GM19397 (cell line): Measurements from ENCODE around the gene PATJ.
"Not testable (repeated sequence)": the region's sequence is repeated elsewhere in the genome, so short reads cannot be mapped to it uniquely, and the experiment has no call there.

Source experiments
- ATAC-seq: cut with Tn5 transposase; IDR thresholded peaks from one replicate; pipeline ENCODE4 v1.9.1; 2021; ENCODE audit warnings: mild to moderate bottlenecking, moderate library complexity; ENCODE audit not compliant: unreplicated experiment

The PATJ gene

DNA sequence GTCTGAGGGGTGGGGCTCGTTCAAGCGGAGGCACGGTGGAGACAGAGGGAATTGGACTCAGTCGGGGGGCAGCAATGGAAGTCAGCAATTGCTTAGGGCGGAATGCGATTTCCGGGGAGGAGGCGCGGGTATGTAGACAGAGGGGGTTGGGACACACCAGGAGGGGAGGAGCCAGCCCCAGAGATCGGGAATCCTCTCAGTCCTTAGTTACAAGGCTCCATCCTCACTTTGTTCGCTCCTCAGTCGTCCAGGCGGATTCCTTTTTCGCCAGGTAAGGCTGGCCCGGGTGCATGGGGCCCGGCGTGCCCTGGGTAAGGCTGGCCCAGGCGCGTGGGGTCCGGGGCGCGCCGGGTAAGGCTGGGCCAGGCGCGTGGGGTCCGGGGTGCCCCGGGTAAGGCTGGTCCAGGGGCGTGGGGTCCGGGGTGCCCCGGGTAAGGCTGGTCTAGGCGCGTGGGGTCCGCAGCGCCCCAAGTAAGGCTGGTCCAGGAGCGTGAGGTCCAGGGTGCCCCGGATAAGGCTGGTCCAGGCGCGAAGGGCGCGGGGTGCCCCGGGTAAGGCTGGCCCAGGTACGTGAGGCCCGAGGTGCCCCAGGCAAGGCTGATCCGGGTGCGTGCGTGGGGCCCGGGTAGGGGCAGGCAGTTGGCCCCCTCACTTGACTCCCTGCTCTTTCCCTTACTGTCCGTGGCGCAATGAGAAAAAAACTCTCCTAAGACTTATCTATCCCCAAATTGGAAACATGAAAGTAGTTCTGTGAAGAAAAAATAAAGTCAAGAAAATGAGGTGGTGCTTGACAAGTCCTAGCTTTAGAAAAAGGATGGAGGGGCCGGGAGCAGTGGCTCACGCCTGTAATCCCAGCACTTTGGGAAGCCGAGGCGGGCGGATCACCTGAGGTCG, 452.6 kb downstream of the PATJ start, which contains the start of gene L1TD1:
Gene L1TD1, plus strand, starts transcription at position 199 of the 894 bp plus-strand sequence. CDS start 11,780 bp downstream, outside the sequence.
- no peak for ATAC-seq

DNA sequence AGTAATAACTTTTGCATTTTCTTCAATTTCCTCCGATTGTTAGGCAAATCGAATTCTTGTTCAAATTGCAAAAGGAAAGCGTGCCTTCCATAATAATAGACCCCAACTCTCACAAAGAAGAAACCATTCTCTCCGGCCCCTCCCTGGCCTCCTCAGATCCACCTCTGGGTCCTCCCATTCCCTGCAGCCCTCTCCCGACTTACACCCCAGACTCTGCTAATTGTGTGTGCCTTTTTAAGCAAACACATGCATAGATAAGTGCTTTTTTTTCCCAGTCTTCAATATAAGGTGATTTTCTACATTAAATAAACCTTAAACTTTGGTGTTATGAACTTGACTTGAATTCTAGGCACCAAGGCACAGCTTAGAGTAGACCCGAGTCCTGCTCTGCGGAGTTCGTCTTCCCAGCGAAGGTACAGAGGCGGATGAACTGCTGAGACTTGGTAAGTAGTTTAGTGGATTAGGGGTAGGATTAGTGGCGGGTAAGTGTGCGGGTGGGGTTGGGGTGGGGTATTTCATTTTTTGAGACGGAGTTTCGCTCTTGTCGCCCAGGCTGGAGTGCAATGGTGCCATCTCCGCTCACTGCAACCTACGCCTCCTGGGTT, 453.9 kb downstream of the PATJ start:
- ATAC-seq, result no peak

- ATAC-seq, result no peak
These were observed 455.9 kb downstream of the PATJ start for GRCh38 chr1:62198069-62198780.

DNA sequence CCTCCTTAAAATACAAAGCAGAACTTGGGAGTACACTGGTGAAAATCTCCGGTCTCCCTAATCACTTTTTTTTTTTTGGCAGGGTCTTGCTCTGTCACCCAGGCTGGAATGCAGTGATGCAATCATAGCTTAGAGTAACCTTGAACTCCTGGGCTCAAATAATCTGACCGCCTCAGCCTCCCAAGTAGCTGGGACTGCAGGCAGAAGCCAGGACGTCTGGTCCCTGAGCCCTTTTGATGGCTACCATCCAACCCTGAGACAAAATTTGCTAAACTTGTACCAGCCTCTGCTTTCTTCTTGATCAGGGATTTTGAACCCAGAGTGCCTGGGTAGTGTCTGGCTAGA, 456.5 kb downstream of the PATJ start:
- no peak for ATAC-seq

GRCh38 chr1:62207187-62207586, 464.9 kb downstream of the PATJ start:
- ATAC-seq, result no peak

- ATAC-seq, result no peak
These were observed 465.8 kb downstream of the PATJ start for GRCh38 chr1:62208087-62208486.

GRCh38 chr1:62208970-62209369, 466.7 kb downstream of the PATJ start:
- no peak for ATAC-seq

DNA sequence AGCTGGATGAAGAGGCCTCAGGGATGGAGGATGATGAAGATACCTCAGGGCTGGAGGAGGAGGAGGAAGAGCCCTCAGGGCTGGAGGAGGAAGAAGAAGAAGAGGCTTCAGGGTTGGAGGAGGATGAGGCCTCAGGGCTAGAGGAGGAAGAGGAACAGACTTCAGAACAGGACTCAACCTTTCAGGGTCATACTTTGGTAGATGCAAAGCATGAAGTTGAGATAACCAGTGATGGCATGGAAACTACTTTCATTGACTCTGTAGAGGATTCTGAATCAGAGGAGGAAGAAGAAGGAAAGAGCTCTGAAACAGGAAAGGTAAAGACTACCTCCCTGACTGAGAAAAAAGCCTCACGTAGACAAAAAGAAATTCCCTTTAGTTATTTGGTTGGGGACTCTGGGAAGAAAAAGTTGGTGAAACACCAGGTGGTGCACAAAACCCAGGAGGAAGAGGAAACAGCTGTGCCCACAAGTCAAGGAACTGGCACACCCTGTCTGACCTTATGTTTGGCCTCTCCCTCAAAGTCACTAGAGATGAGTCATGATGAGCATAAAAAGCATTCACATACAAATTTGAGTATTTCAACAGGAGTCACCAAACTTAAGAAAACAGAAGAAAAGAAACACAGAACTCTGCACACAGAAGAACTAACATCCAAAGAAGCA, 467.8 kb downstream of the PATJ start:
- ATAC-seq, result no peak

DNA sequence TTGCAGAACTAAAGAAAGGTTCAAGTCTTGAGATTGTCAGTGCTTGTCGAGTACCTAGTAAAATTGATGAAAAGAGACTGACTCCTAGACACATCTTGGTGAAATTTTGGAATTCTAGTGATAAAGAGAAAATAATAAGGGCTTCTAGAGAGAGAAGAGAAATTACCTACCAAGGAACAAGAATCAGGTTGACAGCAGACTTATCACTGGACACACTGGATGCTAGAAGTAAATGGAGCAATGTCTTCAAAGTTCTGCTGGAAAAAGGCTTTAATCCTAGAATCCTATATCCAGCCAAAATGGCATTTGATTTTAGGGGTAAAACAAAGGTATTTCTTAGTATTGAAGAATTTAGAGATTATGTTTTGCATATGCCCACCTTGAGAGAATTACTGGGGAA, 468.7 kb downstream of the PATJ start:
- ATAC-seq, result no peak

DNA sequence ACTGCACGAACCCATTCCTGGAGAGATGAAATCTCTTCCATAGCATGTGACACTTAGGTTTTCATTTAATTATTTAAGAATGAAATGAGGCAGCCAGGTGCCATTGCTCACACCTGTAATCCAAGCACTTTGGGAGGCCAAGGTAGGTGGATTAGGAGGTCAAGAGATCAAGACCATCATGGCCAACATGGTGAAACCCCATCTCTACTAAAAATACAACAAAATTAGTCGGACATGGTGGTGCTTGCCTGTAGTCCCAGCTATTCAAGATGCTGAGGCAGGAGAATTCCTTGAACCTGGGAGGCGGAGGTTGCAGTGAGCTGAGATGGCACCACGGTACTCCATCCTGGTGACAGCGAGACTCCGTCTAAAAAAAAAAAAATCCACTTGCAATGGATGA, 470.1 kb downstream of the PATJ start:
- no peak for ATAC-seq

DNA sequence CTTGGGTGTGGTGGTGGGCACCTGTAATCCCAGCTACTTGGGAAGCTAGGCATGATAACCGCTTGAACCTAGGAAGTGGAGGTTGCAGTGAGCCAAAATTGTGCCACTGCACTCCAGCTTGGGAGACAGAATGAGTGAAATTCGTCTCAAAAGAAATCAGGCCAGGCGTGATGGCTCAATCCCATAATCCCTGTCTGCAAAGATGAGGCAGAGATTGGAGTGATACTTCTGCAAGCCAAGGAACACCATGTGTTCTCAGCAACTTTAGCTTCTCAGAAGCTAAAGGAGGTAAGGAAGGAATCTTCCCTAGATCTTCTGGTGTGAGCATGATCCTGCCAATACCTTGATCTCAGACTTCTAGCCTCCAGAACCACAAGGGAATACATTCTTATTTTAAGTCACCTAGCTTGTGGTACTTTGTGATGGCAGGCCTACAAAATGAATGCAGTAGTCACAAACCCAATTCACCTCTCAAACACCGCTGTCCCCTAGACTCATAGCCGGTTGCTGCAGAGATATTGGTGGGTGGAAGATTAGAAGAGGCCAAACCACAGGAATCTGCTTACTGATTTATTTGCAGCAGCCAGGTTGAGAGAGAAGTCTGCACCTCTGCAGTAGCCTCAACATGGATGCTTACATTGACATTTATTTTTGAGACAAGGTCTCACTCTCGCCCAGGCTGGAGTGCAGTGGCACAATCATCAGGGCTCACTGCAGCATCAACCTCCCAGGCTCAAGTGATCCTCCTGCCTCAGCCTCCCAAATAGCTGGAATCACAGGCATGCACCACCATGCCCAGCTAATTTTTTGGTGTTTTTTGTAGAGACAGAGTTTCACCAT, 471.0 kb downstream of the PATJ start:
- no peak for ATAC-seq

- ATAC-seq, result no peak
These were observed 476.3 kb downstream of the PATJ start for GRCh38 chr1:62218604-62219003.

DNA sequence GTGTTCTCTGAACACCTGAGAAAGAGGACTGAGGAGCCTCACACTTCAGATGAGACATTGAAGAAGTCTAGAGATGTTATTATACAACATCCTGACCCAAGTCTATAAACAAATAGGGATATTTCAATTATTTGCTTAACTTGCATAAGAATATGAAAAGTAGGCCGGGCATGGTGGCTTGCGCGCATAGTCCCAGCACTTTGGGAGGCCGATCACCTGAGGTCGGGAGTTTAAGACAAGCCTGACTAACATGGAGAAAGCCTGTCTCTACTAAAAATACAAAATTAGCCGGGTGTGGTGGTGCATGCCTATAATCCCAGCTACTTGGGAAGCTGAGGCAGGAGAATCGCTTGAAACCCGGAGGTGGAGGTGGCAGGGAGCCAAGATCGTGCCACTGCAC, 478.2 kb downstream of the PATJ start:
- not testable (repeated sequence) for ATAC-seq

DNA sequence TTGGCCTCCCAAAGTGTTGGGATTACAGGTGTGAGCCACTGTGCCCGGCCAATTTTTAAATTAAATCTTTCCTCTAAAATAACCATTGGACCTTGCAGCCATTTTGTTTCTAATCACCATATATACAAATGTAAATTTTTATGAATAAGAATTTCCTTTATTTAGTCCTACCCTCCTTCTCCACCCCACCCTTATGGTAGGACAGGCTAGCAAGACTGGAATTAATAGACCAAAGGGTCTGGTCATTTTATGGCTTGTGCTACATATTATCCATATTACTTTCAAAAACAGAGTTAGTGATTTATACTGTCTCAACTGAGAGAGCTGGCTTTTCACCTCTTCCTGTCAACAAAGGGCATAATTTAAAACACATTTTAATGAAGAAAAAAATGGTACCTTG, 478.9 kb downstream of the PATJ start:
- no peak for ATAC-seq

DNA sequence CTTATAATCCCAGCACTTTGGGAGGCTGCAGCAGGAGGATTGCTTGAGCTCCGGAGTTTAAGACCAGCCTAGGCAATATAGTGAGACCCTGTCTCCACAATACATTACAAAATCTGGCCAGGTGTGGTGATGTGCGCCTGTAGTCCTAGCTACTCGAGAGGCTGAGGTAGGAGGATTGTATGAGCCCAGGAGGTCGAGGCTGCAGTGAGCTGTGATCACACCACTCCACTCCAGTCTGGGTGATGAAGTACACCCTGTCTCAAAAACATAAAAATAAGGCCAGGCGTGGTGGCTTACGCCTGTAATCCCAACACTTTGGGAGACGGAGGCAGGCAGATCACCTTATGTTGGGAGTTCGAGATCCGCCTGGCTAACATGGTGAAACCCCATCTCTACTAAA, 480.0 kb downstream of the PATJ start:
- ATAC-seq, result no peak

DNA sequence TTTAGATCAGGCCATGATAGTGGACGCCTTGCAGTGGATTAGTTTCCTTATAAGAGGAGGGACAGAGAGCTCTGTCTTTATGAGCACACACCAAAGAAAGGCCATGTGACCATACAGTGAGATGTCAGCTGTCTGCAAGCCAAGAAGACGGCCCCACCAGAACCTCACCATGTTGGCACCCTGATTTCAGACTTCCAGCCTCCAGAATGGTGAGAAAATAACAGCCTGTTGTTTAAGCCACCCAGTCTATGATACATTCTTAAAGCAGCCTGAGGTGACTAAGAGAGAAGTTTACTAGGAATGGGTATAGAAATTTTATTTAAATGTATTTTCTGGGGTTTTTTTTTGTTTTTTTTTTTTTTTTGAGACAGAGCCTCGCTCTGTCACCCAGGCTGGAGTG, 481.9 kb downstream of the PATJ start:
- ATAC-seq, result no peak

- no peak for ATAC-seq
These were observed 485.2 kb downstream of the PATJ start for GRCh38 chr1:62227496-62227895.
